T-helper 2 cell treated with Interferon-gamma antibody and Interleukin-4, amounts not matched to agents 5 μg/mL and 100 μg/mL, for 36 hours (primary cell): ENCODE results near the gene FUOM.
A peak's percentile ranks its signal among the peaks of the same experiment; 100 is the strongest.

Experiments
- DNase-seq: peaks from one replicate; pipeline ENCODE4 v3.0.0; 2021; ENCODE audit warnings: low spot score
- H3K27ac Mint-ChIP-seq: one replicate; pipeline ENCODE4 v1.8.0; 2021; ENCODE audit warnings: mild to moderate bottlenecking, mixed read lengths
- H3K27me3 Mint-ChIP-seq: one replicate; pipeline ENCODE4 v1.8.0; 2021; ENCODE audit warnings: low read depth, mixed read lengths
- H3K36me3 Mint-ChIP-seq: one replicate; pipeline ENCODE4 v1.8.0; 2021; ENCODE audit warnings: low read depth, mixed read lengths
- H3K4me1 Mint-ChIP-seq: one replicate; pipeline ENCODE4 v1.8.0; 2021; ENCODE audit warnings: low read depth, mixed read lengths
- H3K4me3 Mint-ChIP-seq: one replicate; pipeline ENCODE4 v1.8.0; 2022; ENCODE audit warnings: mild to moderate bottlenecking, moderate library complexity, mixed read lengths
- H3K9me3 Mint-ChIP-seq: one replicate; pipeline ENCODE4 v1.8.0; 2021; ENCODE audit warnings: mixed read lengths

Gene FUOM

DNA sequence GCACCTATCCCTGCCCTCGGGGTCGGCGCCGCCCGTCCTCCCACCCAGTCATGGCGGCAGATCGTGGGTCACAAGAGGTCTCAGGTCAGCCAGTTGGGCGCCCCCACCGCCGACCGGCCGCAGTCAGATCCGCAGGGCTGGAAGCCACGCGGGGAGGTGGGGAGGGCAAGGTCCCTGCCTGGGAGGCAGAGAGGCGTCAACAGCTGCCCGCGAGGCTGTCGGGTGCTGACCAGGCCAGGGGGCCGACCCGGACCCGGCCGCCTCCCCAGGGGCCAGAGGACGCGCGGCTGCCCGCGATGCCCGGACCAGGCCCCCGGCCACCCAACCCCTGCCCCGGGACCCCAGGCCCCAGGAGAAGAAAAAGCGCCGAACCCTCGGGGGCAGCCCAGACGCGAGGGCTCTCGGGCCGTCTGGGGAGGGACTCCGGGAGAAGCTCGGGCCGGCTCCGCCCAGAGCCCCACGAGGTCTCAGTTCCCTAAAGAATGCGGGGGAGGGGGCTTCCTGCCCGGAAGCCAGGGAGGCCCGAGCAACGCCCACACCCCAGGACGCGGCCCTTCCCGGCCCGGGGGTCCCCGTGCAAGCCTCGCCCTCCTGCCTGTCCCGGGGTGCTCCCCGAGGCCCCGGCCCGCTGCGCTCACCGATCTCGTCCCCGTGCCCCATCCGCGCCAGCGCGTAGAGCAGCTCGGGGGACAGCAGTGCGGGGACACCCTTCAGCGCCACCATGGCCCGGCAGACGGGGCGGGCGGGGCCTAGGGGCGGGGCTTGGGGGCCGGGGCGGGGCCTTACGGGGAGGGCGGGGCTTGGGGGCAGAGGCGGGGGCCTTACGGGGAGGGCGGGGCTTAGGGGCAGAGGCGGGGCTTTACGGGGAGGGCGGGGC, at the start of gene FUOM:
TSS of gene FUOM (minus strand) at position 735 of the 877 bp plus-strand sequence. CDS start at position 723, 12 bp downstream.
- no peaks in the 10 kb centered on the region for H3K9me3 Mint-ChIP-seq
- no peaks in the 10 kb centered on the region for H3K27me3 Mint-ChIP-seq
- H3K27ac Mint-ChIP-seq, result no peak within 1 kb of the TSS
- DNase-seq, result peak; percentile 85
- peaks cover 5% of the 10 kb centered on the region for H3K36me3 Mint-ChIP-seq
- H3K4me1 Mint-ChIP-seq, result peaks cover 4% of the 10 kb centered on the region
- peak within 1 kb of the TSS; percentile 70 for H3K4me3 Mint-ChIP-seq

GRCh38 chr10:133405844-133406527, 48.2 kb upstream of the FUOM start:
- DNase-seq, result no peak
- Mint-ChIP-seq H3K27ac (peak overlapping the region; percentile 8), H3K27me3 (no peaks in the 10 kb centered on the region), H3K9me3 (peaks cover 31% of the 10 kb centered on the region), H3K36me3 (peaks cover 77% of the 10 kb centered on the region), H3K4me3 (no peak overlapping the region), H3K4me1 (peaks cover 32% of the 10 kb centered on the region)

GRCh38 chr10:133405272-133405671, 47.5 kb upstream of the FUOM start:
- Mint-ChIP-seq H3K27ac (no peak overlapping the region), H3K27me3 (no peaks in the 10 kb centered on the region), H3K36me3 (peaks cover 75% of the 10 kb centered on the region), H3K4me1 (peaks cover 36% of the 10 kb centered on the region), H3K4me3 (no peak overlapping the region), H3K9me3 (peaks cover 23% of the 10 kb centered on the region)
- no peak for DNase-seq

GRCh38 chr10:133403784-133404183, 46.0 kb upstream of the FUOM start:
- Mint-ChIP-seq H3K27me3 (no peaks in the 10 kb centered on the region), H3K4me3 (no peak overlapping the region), H3K36me3 (peaks cover 74% of the 10 kb centered on the region), H3K4me1 (peaks cover 33% of the 10 kb centered on the region), H3K27ac (no peak overlapping the region), H3K9me3 (peaks cover 10% of the 10 kb centered on the region)
- DNase-seq, result no peak

GRCh38 chr10:133403359-133403758, 45.5 kb upstream of the FUOM start:
- no peak overlapping the region for H3K27ac Mint-ChIP-seq
- peaks cover 33% of the 10 kb centered on the region for H3K4me1 Mint-ChIP-seq
- peaks cover 73% of the 10 kb centered on the region for H3K36me3 Mint-ChIP-seq
- H3K4me3 Mint-ChIP-seq, result no peak overlapping the region
- DNase-seq, result no peak
- H3K27me3 Mint-ChIP-seq, result no peaks in the 10 kb centered on the region
- H3K9me3 Mint-ChIP-seq, result peaks cover 6% of the 10 kb centered on the region

DNA sequence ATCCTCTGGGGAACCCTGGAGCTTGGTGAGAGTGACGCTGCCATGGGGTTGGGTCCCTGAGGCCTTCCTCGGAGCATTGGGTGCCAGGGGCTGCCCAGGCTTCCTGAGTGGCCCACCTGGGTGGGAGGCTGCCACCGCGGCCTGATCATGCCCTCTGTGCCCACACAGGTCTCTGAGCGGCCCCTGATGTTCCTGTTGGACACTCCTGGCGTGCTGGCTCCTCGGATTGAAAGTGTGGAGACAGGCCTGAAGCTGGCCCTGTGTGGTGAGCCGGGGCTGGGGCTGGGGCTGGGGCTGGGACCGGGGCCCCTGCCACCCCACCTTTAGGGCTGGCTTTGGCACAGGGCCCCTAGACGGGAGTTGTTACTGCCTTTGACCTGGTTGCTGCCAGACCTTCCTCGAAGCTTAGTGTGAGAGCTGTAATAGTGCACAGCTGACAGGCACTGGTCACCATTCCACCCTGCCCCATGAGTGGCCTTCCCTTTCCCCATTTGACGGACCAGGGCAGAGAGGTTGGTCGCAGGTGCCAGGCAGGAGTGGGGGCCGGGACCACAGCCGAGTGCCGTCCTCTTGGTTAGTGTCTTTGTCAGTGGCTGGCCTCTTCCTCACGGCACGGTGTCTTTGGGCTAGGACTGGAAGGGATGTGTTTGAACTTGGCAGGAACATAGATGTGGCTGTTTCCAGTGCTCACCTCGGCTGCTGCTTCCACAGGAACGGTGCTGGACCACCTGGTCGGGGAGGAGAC, 44.3 kb upstream of the FUOM start:
- Mint-ChIP-seq H3K4me1 (peaks cover 33% of the 10 kb centered on the region), H3K4me3 (no peak overlapping the region), H3K36me3 (peaks cover 73% of the 10 kb centered on the region), H3K27me3 (no peaks in the 10 kb centered on the region), H3K27ac (peak overlapping the region; percentile 49), H3K9me3 (no peaks in the 10 kb centered on the region)
- DNase-seq, result no peak

DNA sequence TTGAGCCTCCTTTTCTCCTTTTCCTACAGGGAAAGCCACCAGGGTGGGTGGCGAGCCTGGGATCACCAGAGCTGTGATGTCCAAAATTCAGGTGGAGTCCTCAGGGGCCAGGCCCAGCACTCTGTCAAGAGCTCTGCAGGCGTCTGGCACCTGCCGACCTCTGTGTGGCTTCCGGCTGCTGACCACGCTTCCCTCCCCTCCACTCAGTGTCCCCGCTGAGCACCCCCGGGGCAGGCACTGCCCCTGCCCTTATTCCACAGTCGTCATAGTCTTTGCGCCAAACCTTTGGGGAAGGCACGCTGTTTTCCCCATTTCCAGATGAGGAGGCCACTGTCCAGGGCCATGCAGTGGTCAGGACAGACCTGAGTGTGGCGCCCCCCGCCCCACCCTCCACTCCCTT, 43.7 kb upstream of the FUOM start:
- Mint-ChIP-seq H3K27me3 (no peaks in the 10 kb centered on the region), H3K4me3 (peak overlapping the region; percentile 32), H3K27ac (peak overlapping the region; percentile 78), H3K4me1 (peaks cover 35% of the 10 kb centered on the region), H3K36me3 (peaks cover 74% of the 10 kb centered on the region), H3K9me3 (no peaks in the 10 kb centered on the region)
- DNase-seq, result no peak

GRCh38 chr10:133400624-133401424, 43.0 kb upstream of the FUOM start:
- no peak for DNase-seq
- peaks cover 30% of the 10 kb centered on the region for H3K4me1 Mint-ChIP-seq
- no peaks in the 10 kb centered on the region for H3K27me3 Mint-ChIP-seq
- H3K27ac Mint-ChIP-seq, result peak overlapping the region; percentile 78
- no peaks in the 10 kb centered on the region for H3K9me3 Mint-ChIP-seq
- peaks cover 71% of the 10 kb centered on the region for H3K36me3 Mint-ChIP-seq
- peak overlapping the region; percentile 51 for H3K4me3 Mint-ChIP-seq

DNA sequence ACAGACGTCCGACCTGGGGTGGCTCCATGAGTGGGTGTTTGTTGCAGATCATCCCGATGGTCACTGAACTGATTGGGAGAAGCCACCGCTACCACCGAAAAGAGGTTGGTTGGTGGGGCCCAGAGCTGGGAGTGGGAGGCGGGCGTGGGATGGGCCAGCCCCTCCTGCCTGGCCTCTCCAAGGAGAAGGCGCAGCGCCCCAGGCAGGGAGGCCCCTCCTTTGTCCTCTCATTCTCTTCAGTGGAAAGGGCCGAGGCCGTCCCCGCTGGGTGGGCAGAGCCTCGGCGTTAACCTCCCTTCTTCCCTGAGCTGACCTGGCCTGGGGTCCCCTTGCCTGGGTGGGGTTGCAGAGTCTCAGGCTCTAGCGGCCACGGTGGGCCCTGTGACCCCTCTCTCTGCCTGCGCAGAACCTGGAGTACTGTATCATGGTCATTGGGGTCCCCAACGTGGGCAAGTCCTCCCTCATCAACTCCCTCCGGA, 41.3 kb upstream of the FUOM start:
- peaks cover 69% of the 10 kb centered on the region for H3K36me3 Mint-ChIP-seq
- H3K27ac Mint-ChIP-seq, result no peak overlapping the region
- no peaks in the 10 kb centered on the region for H3K27me3 Mint-ChIP-seq
- H3K9me3 Mint-ChIP-seq, result no peaks in the 10 kb centered on the region
- H3K4me1 Mint-ChIP-seq, result peaks cover 27% of the 10 kb centered on the region
- no peak for DNase-seq
- no peak overlapping the region for H3K4me3 Mint-ChIP-seq

DNA sequence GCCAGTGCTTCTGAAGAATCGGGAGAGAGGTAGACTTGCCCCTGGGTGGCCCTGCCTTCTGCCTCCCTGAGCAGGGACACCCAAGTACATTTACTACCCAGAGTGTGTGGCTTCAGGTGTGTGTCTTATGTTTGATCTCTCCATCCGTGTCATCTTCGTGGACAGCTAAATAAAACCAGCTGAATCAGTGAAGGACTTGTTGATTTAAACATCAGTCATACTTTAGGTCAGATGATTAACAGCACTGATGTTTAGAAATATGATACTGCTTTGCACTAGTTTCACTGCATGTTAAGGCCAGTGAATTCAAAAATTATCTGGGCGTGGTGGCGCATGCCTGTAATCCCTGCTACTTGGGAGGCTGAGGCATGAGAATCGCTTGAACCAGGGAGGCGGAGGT, 40.1 kb upstream of the FUOM start:
- Mint-ChIP-seq H3K4me1 (peaks cover 24% of the 10 kb centered on the region), H3K27ac (no peak overlapping the region), H3K4me3 (no peak overlapping the region), H3K27me3 (no peaks in the 10 kb centered on the region), H3K36me3 (peaks cover 62% of the 10 kb centered on the region), H3K9me3 (no peaks in the 10 kb centered on the region)
- no peak for DNase-seq

DNA sequence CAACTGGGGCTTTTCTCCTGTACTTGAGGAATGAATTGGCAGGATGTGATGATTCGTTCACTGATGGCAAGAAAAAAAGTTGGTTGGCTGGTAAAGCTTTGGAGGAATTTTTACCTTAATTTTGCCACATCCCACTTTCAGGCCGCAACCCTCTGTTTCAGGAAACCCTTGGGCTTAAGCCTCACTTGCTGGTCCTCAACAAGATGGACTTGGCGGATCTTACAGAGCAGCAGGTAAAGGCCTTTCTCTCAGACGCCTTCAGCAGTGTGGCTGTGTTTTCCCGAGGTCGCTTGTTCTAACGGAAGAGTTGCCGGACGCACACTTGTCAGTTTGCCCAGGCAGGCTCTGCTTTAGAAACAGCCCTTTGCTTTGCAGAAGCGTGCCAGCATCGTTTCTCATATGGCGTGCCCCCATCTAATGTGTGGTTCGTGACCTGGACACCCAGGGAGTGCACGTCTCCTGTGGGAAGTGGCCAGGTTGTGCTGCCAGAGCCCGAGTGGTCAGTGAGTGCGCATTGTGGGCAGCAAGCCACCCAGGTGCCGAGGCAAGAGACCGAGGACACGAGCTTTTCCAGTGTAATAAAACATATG, 38.3 kb upstream of the FUOM start:
- H3K9me3 Mint-ChIP-seq, result no peaks in the 10 kb centered on the region
- H3K36me3 Mint-ChIP-seq, result peaks cover 50% of the 10 kb centered on the region
- no peaks in the 10 kb centered on the region for H3K27me3 Mint-ChIP-seq
- H3K27ac Mint-ChIP-seq, result no peak overlapping the region
- DNase-seq, result no peak
- H3K4me3 Mint-ChIP-seq, result peak overlapping the region; percentile 94
- peaks cover 25% of the 10 kb centered on the region for H3K4me1 Mint-ChIP-seq

- Mint-ChIP-seq H3K9me3 (no peaks in the 10 kb centered on the region), H3K27me3 (no peaks in the 10 kb centered on the region), H3K4me1 (peaks cover 31% of the 10 kb centered on the region), H3K36me3 (peaks cover 41% of the 10 kb centered on the region), H3K27ac (peak overlapping the region; percentile 90), H3K4me3 (peak overlapping the region; percentile 94)
- DNase-seq, result no peak
Measured at GRCh38 chr10:133394801-133395221, 37.0 kb upstream of the FUOM start.
